OCI-LY3 (cell line): ENCODE measurements around the gene LPP.

Experiments
- H2AFZ ChIP-seq: fragments of 200-600, 300-600 bp; shearing (Covaris generic); 2 replicates; pipeline ENCODE4 v1.6.0; 2014; ENCODE audit warnings: antibody characterized with exemption, low read depth, low read length
- H3K27ac ChIP-seq: fragments of 200-600, 300-600 bp; sonication (generic); 2 replicates; pipeline ENCODE4 v1.5.1; 2014; ENCODE audit warnings: mild to moderate bottlenecking, low read length, moderate library complexity, mixed read lengths
- H3K27me3 ChIP-seq: fragments of 200-600, 300-600 bp; sonication (generic); 2 replicates; pipeline ENCODE4 v1.6.1; 2014; ENCODE audit warnings: low read depth, low read length, mixed read lengths
- H3K36me3 ChIP-seq: fragments of 200-600, 300-600 bp; sonication (generic); replicated peaks from 2 replicates; pipeline ENCODE3; 2014; ENCODE audit warnings: low read depth, low read length, mixed read lengths
- H3K4me1 ChIP-seq: fragments of 300-600, 200-600 bp; sonication (generic); 2 replicates; pipeline ENCODE4 v1.6.1; 2014; ENCODE audit warnings: low read length, mixed read lengths
- H3K4me2 ChIP-seq: fragments of 200-600, 300-600 bp; sonication (generic); 2 replicates; pipeline ENCODE4 v1.6.1; 2014; ENCODE audit warnings: low read length, mixed read lengths
- H3K4me3 ChIP-seq: fragments of 300-600, 200-600 bp; sonication (generic); 2 replicates; pipeline ENCODE4 v1.5.1; 2014; ENCODE audit warnings: antibody characterized with exemption, mild to moderate bottlenecking, low read length, moderate library complexity
- H3K79me2 ChIP-seq: fragments of 300-600, 200-600 bp; shearing (Covaris generic); 2 replicates; pipeline ENCODE4 v1.6.1; 2014; ENCODE audit warnings: mild to moderate bottlenecking, low read length, mixed read lengths
- H3K9ac ChIP-seq: fragments of 300-600, 200-600 bp; shearing (Covaris generic); 2 replicates; pipeline ENCODE4 v1.6.0; 2014; ENCODE audit warnings: mild to moderate bottlenecking, low read length, moderate library complexity
- H3K9me3 ChIP-seq: fragments of 200-600, 300-600 bp; shearing (Covaris generic); 2 replicates; pipeline ENCODE4 v1.6.1; 2014; ENCODE audit warnings: low read length, mixed read lengths; ENCODE audit not compliant: insufficient read depth
- H4K20me1 ChIP-seq: fragments of 200-600, 300-600 bp; sonication (generic); 2 replicates; pipeline ENCODE4 v1.6.1; 2016; ENCODE audit warnings: low read length, mixed read lengths; ENCODE audit not compliant: insufficient read depth
- CTCF ChIP-seq: fragments of 200-600, 300-600 bp; sonication (generic); IDR thresholded peaks from 2 replicates; pipeline ENCODE4 v1.5.1; 2014; ENCODE audit warnings: antibody characterized with exemption, low read length, low read depth
- EZH2phosphoT487 ChIP-seq: fragments of 200-600 bp; shearing (Covaris generic); IDR thresholded peaks from 2 replicates; pipeline ENCODE4 v1.6.1; 2018; ENCODE audit warnings: antibody characterized with exemption, mixed run types, low read depth

The LPP gene

GRCh38 chr3:188204526-188204925 is 50.6 kb downstream of the LPP start:
- Histone ChIP-seq H3K27ac (no peak overlapping the region), H3K4me1 (peaks cover 7% of the 10 kb centered on the region), H3K4me2 (no peak overlapping the region), H3K4me3 (no peak overlapping the region), H4K20me1 (0 out of 2 replicates have a peak, but pooled peaks cover 3% of the 10 kb centered on the region), H3K79me2 (no peaks in the 10 kb centered on the region), H3K27me3 (no peaks in the 10 kb centered on the region), H3K9ac (no peak overlapping the region), H3K36me3 (no peaks in the 10 kb centered on the region), H3K9me3 (no peaks in the 10 kb centered on the region), H2AFZ (no peak overlapping the region)
- TF ChIP-seq CTCF = no peak
- TF ChIP-seq EZH2phosphoT487 = no peak

- Histone ChIP-seq H3K27me3 (no peaks in the 10 kb centered on the region), H3K9me3 (no peaks in the 10 kb centered on the region), H3K4me1 (peaks cover 7% of the 10 kb centered on the region), H3K4me3 (peak overlapping the region; percentile 34), H3K27ac (no peak overlapping the region), H3K4me2 (peak overlapping the region; percentile 43), H3K36me3 (no peaks in the 10 kb centered on the region), H3K9ac (no peak overlapping the region), H3K79me2 (no peaks in the 10 kb centered on the region), H4K20me1 (0 out of 2 replicates have a peak, but pooled peaks cover 3% of the 10 kb centered on the region), H2AFZ (no peak overlapping the region)
- TF ChIP-seq EZH2phosphoT487 = no peak
- TF ChIP-seq CTCF = peak; percentile 71
These were observed 52.0 kb downstream of the LPP start for GRCh38 chr3:188205992-188206416.

- Histone ChIP-seq H3K27ac (no peak overlapping the region), H3K79me2 (no peaks in the 10 kb centered on the region), H3K4me2 (no peak overlapping the region)
These were observed 52.8 kb downstream of the LPP start for GRCh38 chr3:188206787-188207186.

GRCh38 chr3:188207941-188208515 is 54.1 kb downstream of the LPP start:
- Histone ChIP-seq H3K27ac (no peak overlapping the region), H3K9me3 (no peaks in the 10 kb centered on the region), H3K4me2 (no peak overlapping the region), H4K20me1 (no peaks in the 10 kb centered on the region), H3K79me2 (no peaks in the 10 kb centered on the region), H3K36me3 (no peaks in the 10 kb centered on the region), H3K4me3 (no peak overlapping the region), H3K27me3 (no peaks in the 10 kb centered on the region), H3K9ac (no peak overlapping the region), H3K4me1 (peaks cover 8% of the 10 kb centered on the region), H2AFZ (no peak overlapping the region)
- TF ChIP-seq EZH2phosphoT487 (no peak), CTCF (no peak)

More at GRCh38 chr3:188206787-188207186, 52.8 kb downstream of the LPP start:
- TF ChIP-seq CTCF = no peak
- TF ChIP-seq EZH2phosphoT487 = no peak
- Histone ChIP-seq H3K27me3 (no peaks in the 10 kb centered on the region), H4K20me1 (0 out of 2 replicates have a peak, but pooled peaks cover 3% of the 10 kb centered on the region), H3K9me3 (no peaks in the 10 kb centered on the region), H3K9ac (no peak overlapping the region), H2AFZ (no peak overlapping the region), H3K36me3 (no peaks in the 10 kb centered on the region), H3K4me3 (no peak overlapping the region), H3K4me1 (peaks cover 7% of the 10 kb centered on the region)
